Astrocyte (in vitro differentiated cells and primary cell): ENCODE data around the gene CD200.

Experiments
- CTCF ChIP-seq: IDR thresholded peaks from 2 replicates; pipeline ENCODE4 v1.5.1; 2011; ENCODE audit warnings: low read depth, mild to moderate bottlenecking, inconsistent platforms, low read length, moderate library complexity; ENCODE audit not compliant: insufficient read depth
- EZH2 ChIP-seq: IDR thresholded peaks from 2 replicates; pipeline ENCODE4 v1.6.1; 2012; ENCODE audit warnings: mild to moderate bottlenecking, low read length, inconsistent platforms; ENCODE audit not compliant: insufficient read depth

- TF ChIP-seq CTCF (no peak), EZH2 (no peak)
These were observed 21.8 kb downstream of the CD200 start for GRCh38 chr3:112354642-112355306.
